HG02938 (cell line): Measurements from ENCODE around the gene TAF10.

Experiments used
- ATAC-seq: cut with Tn5 transposase; IDR thresholded peaks from one replicate; pipeline ENCODE4 v1.9.1; 2021; ENCODE audit warnings: mild to moderate bottlenecking, moderate library complexity; ENCODE audit not compliant: unreplicated experiment

Gene TAF10

DNA sequence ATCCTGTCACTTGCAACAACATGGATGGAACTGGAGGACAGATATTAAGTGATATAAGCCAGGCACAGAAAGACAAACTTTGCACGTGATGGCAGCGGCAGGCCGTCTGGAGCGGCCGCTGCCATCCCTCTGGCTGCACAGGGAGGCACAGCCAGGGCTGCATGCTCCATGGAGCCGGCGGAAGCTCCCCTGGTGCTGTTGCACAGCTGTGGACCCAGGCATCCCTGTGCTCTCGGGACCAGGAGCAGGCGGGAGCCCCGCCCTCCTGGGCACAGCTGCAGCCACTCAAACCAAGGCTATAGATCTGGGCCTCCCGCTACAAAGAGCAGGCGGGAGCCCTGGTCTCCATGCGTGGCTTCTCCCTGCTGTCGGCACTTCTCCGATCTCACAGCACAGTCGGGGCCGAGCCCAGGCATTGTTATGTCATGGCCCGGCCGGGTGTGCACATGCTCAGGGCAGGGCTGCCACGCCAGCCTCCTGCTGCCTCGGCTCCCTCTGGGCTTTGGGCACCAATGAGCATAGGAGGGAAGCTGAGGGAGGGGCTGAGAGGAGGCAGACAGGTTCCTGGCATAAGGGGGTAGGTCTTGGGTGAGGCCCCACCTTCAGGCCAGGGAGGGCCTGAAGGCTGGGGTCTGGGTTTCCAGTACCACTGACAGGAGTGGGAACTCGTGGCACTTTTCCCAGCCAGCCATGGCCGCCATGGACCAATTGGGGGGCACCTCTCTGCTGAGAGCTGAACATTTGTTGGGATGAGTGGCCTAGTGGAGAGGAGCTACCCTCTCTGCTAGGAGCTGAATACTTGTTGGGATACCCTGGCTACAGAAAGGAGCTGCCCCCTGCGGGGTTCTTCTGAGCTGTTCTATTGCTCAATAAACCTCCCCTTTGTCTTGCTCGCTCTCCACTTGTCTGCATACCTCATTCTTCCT, 25.3 kb downstream of the TAF10 start:
- no peak for ATAC-seq

- ATAC-seq = no peak
Observed at GRCh38 chr11:6584528-6584927, 27.5 kb downstream of the TAF10 start.

- ATAC-seq = no peak
Observed at GRCh38 chr11:6583584-6583983, 28.4 kb downstream of the TAF10 start.

GRCh38 chr11:6579681-6580080, 32.3 kb downstream of the TAF10 start:
- no peak for ATAC-seq

DNA sequence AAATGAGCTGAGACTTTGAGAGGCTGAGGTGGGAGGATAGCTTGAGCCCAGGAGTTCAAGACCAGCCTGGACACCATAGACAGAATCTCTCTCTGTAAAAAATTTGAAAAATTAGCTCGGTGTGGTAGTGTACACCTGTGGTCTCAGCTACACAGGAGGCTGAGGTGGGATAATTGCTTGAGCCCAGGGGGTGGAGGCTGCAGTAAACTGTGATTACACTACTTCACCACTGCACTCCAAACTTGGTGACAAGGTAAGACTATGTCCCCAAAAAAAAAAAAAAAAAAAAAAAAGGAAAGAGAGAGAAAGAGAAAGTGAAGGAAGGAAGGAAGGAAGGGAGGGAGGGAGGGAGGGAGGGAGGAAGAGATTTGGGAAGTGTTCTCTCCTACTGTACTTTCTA, 33.9 kb downstream of the TAF10 start:
- no peak for ATAC-seq

DNA sequence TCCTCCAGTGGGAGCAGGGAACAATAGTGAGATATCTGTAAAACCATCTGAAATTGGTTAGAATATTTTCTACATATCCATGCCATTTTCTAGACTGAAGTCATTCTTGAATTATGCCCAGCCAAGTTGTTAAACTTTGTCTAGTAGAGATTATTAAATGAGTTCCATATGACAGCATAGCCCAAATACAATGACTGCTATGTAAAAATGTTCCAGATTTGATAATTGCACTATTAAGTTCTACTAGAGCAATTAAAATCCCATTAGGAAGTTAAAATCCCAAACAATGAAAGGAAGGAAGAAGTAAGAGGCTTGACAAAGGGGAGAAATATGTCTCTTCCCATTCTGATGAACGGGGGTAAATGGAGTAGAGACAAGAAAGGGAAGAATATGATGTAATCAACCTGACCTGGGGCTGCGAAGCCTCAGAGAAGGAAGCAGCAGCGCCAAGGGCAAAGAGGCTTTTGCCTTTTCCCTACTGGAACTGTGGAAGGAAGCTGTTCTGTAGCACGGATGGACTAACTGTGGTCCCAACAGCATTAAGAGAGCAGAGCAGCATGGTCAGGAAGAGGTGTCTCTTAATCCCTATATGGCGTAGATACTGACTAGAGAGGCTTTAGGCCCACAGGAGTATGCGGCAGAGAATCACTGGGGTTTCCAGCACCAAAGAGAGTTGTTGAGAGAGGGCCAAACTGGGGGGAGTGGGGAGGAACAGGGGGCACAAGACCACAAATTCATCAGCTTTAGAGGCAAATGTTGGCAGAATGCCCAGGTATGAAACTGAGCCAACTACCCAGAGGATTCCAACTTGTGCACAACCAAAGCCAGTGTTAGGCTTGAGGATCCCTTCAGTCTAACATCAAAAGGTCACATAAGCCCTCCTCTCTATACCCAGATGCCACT, 35.3 kb downstream of the TAF10 start:
- ATAC-seq = no peak

GRCh38 chr11:6574816-6575715, 37.0 kb downstream of the TAF10 start:
- ATAC-seq = no peak

DNA sequence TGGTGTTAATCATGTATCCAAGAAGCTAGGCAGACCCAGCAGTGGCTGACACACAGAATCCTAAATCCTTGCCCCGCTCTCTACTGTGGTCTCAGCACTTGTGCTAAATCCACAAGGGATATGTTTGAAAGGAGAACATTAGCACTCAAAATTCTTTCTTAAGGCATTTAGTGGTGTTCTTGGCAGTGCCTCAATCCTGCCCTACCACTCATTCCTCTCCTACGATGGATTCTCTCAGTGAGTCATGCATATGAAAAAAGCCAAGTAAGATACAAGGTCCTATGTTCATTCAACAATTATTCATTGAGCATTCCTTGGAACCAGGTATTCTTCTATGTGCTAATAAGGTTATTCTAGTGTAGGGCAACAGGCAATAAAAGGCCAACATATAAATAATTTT, 39.8 kb downstream of the TAF10 start:
- no peak for ATAC-seq

- ATAC-seq = no peak
Observed at GRCh38 chr11:6571434-6572008, 40.5 kb downstream of the TAF10 start.

DNA sequence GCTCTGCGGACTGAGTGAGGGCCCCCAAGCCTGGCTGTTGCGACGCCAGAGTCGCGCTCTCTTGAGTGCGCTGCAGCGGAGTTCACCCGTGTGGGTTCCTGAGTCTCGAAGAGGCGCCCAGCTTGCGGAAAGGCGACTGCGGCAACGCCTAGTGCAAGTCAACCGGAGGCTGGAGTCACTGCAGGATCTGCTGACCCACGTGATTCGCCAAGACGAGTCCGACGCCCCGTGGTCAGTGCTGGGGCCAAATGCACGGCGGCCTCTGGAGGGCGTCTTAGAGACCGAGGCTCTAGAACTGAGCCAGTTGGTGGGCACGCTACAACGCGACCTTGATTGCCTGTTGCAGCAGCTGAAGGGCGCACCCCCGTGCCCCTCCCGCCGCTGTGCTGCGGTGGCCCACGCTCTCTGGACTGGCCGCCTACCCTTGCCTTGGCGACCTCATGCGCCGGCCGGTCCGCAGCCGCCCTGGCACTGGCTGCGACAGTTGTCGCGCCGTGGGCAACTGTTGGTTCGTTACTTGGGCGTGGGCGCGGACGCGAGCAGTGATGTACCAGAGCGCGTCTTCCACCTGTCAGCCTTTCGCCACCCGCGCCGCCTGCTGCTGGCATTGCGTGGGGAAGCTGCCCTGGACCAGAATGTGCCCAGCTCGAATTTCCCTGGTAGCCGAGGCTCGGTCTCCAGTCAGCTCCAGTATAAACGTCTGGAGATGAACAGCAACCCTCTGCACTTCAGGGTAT, 41.2 kb downstream of the TAF10 start:
- ATAC-seq = no peak

- ATAC-seq = no peak
Observed at GRCh38 chr11:6569706-6570105, 42.3 kb downstream of the TAF10 start.

- no peak for ATAC-seq
Observed at GRCh38 chr11:6568191-6568918, 43.7 kb downstream of the TAF10 start.

DNA sequence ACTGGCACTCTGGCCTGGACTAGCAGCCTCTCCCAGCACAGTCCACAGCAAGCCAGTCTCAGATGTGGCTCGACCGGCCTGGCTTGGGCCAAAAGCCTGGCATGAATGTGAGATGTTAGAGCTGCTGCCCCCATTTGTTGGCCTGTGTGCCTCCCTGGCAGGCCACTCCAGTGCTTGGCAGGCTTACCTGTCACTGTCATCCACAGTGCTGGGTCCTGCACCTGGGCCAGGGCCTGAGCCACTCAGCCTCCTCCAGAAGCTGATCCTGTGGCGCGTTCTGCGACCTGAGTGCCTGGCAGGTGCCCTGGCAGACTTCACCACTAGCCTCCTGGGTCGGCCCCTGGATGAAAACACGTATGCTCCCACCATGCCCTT, 44.7 kb downstream of the TAF10 start:
- no peak for ATAC-seq

GRCh38 chr11:6566704-6567370, 45.2 kb downstream of the TAF10 start:
- no peak for ATAC-seq

GRCh38 chr11:6565988-6566703, 45.9 kb downstream of the TAF10 start:
- no peak for ATAC-seq

DNA sequence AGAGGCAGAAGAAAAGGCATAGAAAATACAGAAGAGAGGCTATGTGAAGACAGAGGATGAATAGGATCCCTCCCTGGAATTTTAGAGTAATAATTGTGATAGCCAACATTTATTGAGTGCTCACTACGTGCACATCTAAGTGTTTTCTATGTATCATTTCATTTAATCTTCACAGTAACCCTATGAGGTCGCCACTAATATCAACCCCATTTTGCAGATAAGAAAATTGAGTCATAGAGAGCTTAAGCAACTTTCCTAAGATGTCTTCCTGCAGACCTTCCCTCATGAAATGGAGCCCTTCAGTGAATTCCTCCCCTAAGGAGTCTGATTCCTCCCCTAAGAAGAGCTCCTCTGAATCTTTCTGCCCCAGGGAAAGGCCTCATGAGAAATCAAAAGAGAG, 46.7 kb downstream of the TAF10 start:
- no peak for ATAC-seq

DNA sequence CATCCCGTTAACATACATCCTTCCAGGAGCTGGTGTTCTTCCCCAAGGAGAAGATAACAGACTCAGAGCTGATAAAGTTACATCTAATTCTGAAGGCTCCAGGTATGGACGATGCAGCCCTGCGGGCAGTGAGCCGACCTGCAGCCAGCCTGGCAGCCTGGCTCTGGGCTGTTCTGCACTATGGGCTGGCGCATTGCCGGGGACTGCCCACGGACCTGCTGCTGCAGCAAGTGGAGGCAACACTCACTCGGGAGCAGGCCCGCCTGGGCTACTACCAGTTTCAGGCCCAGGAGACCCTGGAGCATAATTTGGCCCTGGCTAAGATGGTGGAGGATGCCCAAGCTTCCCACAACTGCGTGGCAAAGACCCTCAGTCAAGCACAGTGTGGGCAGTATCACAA, 48.3 kb downstream of the TAF10 start:
- ATAC-seq = no peak

DNA sequence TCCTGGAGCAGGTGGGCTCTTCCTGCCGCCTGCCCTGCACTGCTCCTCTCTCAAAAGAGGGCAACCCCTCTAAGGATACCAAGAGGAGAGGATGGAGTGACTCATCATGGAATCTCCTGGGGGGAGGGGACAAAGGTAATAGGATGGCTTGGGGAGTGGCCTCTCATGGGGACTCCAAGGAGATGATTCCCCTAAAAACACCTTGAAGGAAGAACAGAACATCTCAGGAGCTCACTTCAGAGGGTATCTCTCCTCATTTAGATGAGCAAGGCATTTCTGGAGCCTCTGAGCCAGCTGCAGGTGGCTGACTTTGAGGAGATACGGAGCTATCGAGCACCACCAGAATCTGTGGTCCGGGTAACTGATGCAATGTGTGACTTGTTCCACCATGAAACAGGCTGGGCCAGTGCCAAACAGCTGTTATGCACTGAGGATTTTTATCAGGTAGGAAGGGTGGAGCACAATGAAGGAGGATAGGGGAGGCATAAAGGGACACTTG, 48.8 kb downstream of the TAF10 start:
- ATAC-seq = no peak
